Fibroblast of pulmonary artery (primary cell): ENCODE measurements around the gene EP300.

Source experiments
- DNase-seq: peaks from one replicate; pipeline ENCODE4 v3.0.0-alpha.2; 2010; ENCODE audit warnings: low read depth
- H3K4me3 ChIP-seq: replicated peaks from 2 replicates; pipeline ENCODE4 v1.5.1; 2011; ENCODE audit warnings: low read depth, mild to moderate bottlenecking, control low read depth, low read length, moderate library complexity
- TF ChIP-seq, protein P1 (sequence below): IDR thresholded peaks from 2 replicates; pipeline ENCODE4 v1.5.1; 2011; ENCODE audit warnings: mild to moderate bottlenecking, control low read depth, low read length, inconsistent platforms; ENCODE audit errors: missing control alignments

EP300 gene

DNA sequence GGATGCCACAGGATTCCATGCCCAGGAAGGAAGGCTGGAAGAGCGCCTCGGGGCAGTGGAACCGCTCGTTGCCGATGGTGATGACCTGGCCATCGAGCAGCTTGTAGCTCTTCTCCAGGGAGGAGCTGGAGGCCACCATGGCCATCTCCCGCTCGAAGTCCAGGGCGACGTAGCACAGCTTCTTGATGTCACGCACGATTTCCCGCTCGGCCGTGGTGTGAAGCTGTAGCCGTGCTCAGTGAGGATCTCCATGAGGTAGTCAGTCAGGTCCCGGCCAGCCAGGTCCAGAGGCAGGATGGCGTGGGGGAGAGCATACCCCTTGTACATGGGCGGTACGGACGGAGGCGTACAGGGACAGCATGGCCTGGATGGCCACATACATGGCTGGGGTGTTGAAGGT is 17.9 kb upstream of the EP300 start:
- TF ChIP-seq, protein P1, sequence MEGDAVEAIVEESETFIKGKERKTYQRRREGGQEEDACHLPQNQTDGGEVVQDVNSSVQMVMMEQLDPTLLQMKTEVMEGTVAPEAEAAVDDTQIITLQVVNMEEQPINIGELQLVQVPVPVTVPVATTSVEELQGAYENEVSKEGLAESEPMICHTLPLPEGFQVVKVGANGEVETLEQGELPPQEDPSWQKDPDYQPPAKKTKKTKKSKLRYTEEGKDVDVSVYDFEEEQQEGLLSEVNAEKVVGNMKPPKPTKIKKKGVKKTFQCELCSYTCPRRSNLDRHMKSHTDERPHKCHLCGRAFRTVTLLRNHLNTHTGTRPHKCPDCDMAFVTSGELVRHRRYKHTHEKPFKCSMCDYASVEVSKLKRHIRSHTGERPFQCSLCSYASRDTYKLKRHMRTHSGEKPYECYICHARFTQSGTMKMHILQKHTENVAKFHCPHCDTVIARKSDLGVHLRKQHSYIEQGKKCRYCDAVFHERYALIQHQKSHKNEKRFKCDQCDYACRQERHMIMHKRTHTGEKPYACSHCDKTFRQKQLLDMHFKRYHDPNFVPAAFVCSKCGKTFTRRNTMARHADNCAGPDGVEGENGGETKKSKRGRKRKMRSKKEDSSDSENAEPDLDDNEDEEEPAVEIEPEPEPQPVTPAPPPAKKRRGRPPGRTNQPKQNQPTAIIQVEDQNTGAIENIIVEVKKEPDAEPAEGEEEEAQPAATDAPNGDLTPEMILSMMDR: no peak
- no peak for DNase-seq
- H3K4me3 ChIP-seq: no peak overlapping the region

GRCh38 chr22:41074941-41075710 is 17.3 kb upstream of the EP300 start:
- TF ChIP-seq, protein P1: no peak
- H3K4me3 ChIP-seq: no peak overlapping the region
- DNase-seq: no peak

- no peak overlapping the region for H3K4me3 ChIP-seq
- no peak for DNase-seq
- TF ChIP-seq, protein P1: no peak
These were observed 16.4 kb upstream of the EP300 start for GRCh38 chr22:41075946-41076345.

GRCh38 chr22:41076857-41077256 is 15.5 kb upstream of the EP300 start:
- no peak for DNase-seq
- no peak overlapping the region for H3K4me3 ChIP-seq
- TF ChIP-seq, protein P1: no peak

DNA sequence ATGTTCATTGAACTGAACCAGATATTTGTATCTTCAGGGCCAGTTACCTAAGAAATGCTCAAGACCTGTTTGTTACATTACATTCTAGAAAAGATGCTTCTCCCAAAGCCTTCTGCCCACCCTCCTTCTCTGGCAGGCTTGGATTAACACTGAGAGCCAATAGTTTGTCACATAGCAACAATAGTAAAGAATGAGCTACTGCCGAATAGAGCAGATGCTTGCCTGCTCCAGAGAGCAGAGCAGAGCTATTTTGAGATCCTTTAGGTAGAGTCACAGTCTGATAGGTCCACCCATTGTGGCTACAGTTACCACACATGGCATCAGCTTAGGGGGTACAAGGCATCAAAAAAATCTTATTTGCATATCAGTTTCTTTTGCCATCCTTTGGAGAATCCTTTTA is 13.5 kb upstream of the EP300 start:
- H3K4me3 ChIP-seq: no peak overlapping the region
- TF ChIP-seq, protein P1: no peak
- DNase-seq: no peak

DNA sequence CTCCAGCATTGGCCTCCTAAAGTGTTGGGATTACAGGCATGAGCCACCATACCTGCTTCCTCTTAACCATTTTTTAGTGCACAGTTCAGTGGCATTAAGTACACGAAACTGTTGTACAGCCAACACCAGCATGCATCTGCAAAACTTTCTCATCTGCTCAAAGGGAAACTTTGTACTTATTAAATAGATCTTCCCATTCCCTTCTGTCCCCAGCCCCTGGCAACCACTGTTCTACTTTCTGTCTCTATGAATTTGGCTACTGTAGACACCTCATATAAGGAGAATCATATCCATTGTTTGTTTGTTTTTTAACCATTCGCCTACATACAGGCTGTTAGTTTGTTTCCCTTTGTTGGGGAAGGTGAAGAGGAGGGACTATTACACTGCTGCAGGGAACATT is 6.5 kb upstream of the EP300 start:
- no peak for DNase-seq
- TF ChIP-seq, protein P1: no peak
- no peak overlapping the region for H3K4me3 ChIP-seq
